Panc1 (cell line): Measurements from ENCODE around the gene UVSSA. TPM values are rescaled to one million over a fixed set of nuclear protein-coding genes. Genes with fewer than 3 reads are reported as not detected.

Source experiments
- ATAC-seq: fragments of 200-7000 bp; cut with Tn5 transposase; 2 replicates; pipeline ENCODE4 v1.9.1; 2020; ENCODE audit warnings: mild to moderate bottlenecking, moderate library complexity
- BruUV-seq: library from RNA; stranded (reverse); fragments of 400-500 nt; replicated peaks from 2 replicates; lab custom pipeline; 2021; lab: Mats Ljungman, UMichigan
- CTCF ChIA-PET: fragments of 300-600 bp; sonication (Branson Sonifier 250); formaldehyde crosslinking; loops from one replicate; lab custom pipeline; 2022; ENCODE audit warnings: antibody characterized with exemption; lab: Charles Lee
- POLR2A ChIA-PET: fragments of 300-600 bp; sonication (Branson Sonifier 250); formaldehyde crosslinking; loops from one replicate; lab custom pipeline; 2022; ENCODE audit warnings: antibody characterized with exemption; lab: Charles Lee
- DNase-seq: peaks from one replicate; pipeline ENCODE4 v3.0.0-alpha.2; 2010; ENCODE audit warnings: low read depth, low spot score
- H3K27ac ChIP-seq: 2 replicates; pipeline ENCODE4 v1.5.1; 2011; ENCODE audit warnings: mild to moderate bottlenecking, low read length, inconsistent platforms
- H3K27me3 ChIP-seq: fragments of 200-500 bp; sonication (Bioruptor generic); 2 replicates; pipeline ENCODE4 v1.6.0; 2014; ENCODE audit warnings: low read length, inconsistent platforms; ENCODE audit not compliant: control insufficient read depth, insufficient read depth
- H3K36me3 ChIP-seq: fragments of 200-500 bp; sonication (Bioruptor generic); 2 replicates; pipeline ENCODE4 v1.5.1; 2014; ENCODE audit warnings: inconsistent platforms, mild to moderate bottlenecking, low read length, moderate library complexity; ENCODE audit not compliant: control insufficient read depth, insufficient read depth
- H3K4me1 ChIP-seq: 2 replicates; pipeline ENCODE4 v1.5.1; 2011; ENCODE audit warnings: inconsistent platforms, mild to moderate bottlenecking, low read length, moderate library complexity; ENCODE audit not compliant: control insufficient read depth, insufficient read depth
- H3K4me3 ChIP-seq, 2 experiments: 2 replicates each; pipeline ENCODE4 v1.5.1; 2011 to 2012; ENCODE audit warnings: low read depth in 2 of 2, low read length in 2 of 2, mild to moderate bottlenecking in 2 of 2, inconsistent platforms in 1 of 2, moderate library complexity in 1 of 2
- H3K9me3 ChIP-seq: fragments of 200-500 bp; sonication (Bioruptor generic); 2 replicates; pipeline ENCODE4 v1.5.1; 2014; ENCODE audit warnings: low read depth, mild to moderate bottlenecking, inconsistent platforms, low read length, moderate library complexity; ENCODE audit not compliant: control insufficient read depth, insufficient read depth
- POLR2AphosphoS5 ChIP-seq: IDR thresholded peaks from 2 replicates; pipeline ENCODE4 v1.6.1; 2012; ENCODE audit warnings: mild to moderate bottlenecking, low read depth, low read length, moderate library complexity
- SIN3A ChIP-seq: IDR thresholded peaks from 2 replicates; pipeline ENCODE4 v1.6.1; 2012; ENCODE audit warnings: low read depth, mild to moderate bottlenecking, low read length, moderate library complexity, borderline replicate concordance; ENCODE audit not compliant: insufficient read depth
- TCF7L2 ChIP-seq: IDR thresholded peaks from 2 replicates; pipeline ENCODE4 v1.6.1; 2011; ENCODE audit warnings: mild to moderate bottlenecking, low read depth, low read length, inconsistent platforms
- in situ Hi-C: cut with HindIII; loops from 2 replicates; pipeline ENCODE4 v1.10.0; 2016; ENCODE audit warnings: low sequenced_read_pairs, low pct_unique_long_range_greater_than_20kb
- intact Hi-C: fragments of 100-400 bp; cut with micrococcal nuclease; formaldehyde crosslinking; loops from one replicate; pipeline ENCODE4 v1.10.0; 2022; ENCODE audit not compliant: unreplicated experiment
- total RNA-seq: library from RNA; stranded (reverse); gene quantifications from one replicate; pipeline ENCODE4 v1.2.1, GENCODE V29; 2021; ENCODE audit not compliant: unreplicated experiment
- TF ChIP-seq, protein P1 (sequence below): fragments of 450-650 bp; IDR thresholded peaks from 2 replicates; pipeline ENCODE4 v1.5.1; 2017; ENCODE audit warnings: mild to moderate bottlenecking
- TF ChIP-seq, protein P2 (sequence below), 2 experiments: IDR thresholded peaks; 2 replicates each; pipeline ENCODE4 v1.6.1; 2011 to 2012; ENCODE audit warnings: low read depth in 2 of 2, control low read depth in 1 of 2, low read length in 1 of 2, mild to moderate bottlenecking in 1 of 2, moderate library complexity in 1 of 2; ENCODE audit not compliant: insufficient read depth in 1 of 2

The UVSSA gene
- total RNA-seq, 1 experiment from 2014 or later: 23.4 TPM

DNA sequence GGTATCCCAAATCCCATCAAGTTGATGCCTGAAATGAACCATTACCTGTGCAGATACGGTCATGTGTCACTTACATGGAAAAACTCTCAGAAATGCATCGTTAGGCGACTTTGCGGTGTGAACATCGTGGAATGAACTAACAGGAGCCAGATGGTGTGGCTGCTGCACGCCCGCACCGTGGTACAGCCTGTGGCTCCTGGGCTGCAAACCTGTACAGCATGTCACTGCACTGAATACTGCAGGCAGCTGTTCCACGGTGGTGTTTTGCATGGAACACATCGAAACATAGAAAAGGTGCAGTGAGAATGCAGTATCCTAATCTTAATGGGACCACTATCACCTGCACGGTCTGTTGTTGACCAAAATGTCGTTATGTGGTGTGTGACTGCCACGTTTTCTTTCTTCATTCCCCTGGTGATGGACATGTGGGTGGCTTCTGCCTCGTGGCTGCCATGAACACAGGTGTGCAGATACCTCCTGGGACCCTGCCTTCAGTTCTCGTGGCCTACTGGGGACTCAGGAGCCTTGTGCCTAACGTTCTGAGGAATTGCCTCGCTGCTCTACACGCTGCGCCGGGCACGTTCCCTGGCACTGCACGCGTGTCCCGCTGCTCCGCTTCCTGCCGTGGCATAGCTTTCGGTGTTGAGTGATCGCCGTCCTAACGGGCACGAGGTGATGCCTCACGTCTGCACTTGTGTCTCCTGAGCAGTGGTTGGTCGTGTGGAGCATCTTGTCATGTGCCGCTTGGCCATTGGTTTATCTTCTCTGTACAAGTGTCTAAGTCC, 38.9 kb upstream of the UVSSA start:
- intact Hi-C loops (no loop called here), in situ Hi-C loops (no loop called here)
- Histone ChIP-seq H3K9me3 (no peaks in the 10 kb centered on the region), H3K27ac (no peak overlapping the region), H3K4me3 (no peak overlapping the region), H3K36me3 (no peaks in the 10 kb centered on the region), H3K4me1 (no peaks in the 10 kb centered on the region), H3K27me3 (no peaks in the 10 kb centered on the region)
- no peak for TF ChIP-seq SIN3A
- no peak for ATAC-seq
- ChIA-PET CTCF (no interaction called here), POLR2A (no interaction called here)
- BruUV-seq: no TSS peak
- no peak for DNase-seq

DNA sequence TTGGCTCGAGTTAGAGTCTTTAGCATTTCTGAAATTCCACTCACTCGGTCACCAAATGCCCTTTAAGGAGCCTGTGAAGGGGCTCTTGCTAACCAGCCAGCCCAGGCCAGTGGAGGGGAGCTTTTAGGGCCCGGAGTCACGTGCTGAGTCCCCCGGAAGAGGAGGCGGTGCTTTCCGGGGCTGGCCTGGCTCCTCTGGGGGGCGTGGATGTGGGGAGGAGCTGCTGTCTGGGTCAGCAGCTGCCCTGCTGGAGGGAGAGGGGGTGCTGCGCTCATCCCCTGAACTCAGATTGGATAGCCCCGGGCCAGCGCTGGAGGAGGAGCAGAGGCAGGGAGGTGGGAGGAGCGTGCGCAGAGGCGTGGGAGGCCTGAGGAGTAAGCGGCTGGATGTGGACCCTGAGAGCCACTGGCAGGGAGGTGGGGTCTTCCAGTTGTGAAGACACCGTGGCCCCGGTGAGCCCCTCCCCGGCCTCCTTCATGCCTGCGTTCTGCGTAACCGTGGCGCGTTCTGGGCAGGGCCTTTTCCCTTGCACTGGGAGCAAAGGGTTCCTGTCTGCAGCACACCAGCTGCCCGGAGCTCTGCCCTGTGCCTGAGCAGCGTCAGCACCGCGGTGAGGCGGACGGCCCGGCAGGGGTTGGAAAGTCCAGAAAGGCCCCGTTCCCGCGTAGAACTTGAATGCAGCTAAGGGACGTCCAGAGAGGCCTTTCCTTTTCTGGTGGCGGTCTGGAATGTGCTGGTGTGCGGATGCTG, 37.6 kb upstream of the UVSSA start:
- Histone ChIP-seq H3K9me3 (no peaks in the 10 kb centered on the region), H3K27ac (no peak overlapping the region), H3K4me1 (no peaks in the 10 kb centered on the region), H3K36me3 (no peaks in the 10 kb centered on the region), H3K27me3 (no peaks in the 10 kb centered on the region), H3K4me3 (peak overlapping the region in 1 of 2 experiments; percentile 5; a peak in 1 of 4 replicates)
- in situ Hi-C loops (no loop called here), intact Hi-C loops (no loop called here)
- BruUV-seq: no TSS peak
- DNase-seq (no peak), ATAC-seq (peak; percentile 46; the same call in 1 of the 2 replicates)
- ChIA-PET POLR2A (no interaction called here), CTCF (no interaction called here)
- TF ChIP-seq TCF7L2: no peak
- TF ChIP-seq, protein P1, sequence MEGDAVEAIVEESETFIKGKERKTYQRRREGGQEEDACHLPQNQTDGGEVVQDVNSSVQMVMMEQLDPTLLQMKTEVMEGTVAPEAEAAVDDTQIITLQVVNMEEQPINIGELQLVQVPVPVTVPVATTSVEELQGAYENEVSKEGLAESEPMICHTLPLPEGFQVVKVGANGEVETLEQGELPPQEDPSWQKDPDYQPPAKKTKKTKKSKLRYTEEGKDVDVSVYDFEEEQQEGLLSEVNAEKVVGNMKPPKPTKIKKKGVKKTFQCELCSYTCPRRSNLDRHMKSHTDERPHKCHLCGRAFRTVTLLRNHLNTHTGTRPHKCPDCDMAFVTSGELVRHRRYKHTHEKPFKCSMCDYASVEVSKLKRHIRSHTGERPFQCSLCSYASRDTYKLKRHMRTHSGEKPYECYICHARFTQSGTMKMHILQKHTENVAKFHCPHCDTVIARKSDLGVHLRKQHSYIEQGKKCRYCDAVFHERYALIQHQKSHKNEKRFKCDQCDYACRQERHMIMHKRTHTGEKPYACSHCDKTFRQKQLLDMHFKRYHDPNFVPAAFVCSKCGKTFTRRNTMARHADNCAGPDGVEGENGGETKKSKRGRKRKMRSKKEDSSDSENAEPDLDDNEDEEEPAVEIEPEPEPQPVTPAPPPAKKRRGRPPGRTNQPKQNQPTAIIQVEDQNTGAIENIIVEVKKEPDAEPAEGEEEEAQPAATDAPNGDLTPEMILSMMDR: no peak
- TF ChIP-seq, protein P2, sequence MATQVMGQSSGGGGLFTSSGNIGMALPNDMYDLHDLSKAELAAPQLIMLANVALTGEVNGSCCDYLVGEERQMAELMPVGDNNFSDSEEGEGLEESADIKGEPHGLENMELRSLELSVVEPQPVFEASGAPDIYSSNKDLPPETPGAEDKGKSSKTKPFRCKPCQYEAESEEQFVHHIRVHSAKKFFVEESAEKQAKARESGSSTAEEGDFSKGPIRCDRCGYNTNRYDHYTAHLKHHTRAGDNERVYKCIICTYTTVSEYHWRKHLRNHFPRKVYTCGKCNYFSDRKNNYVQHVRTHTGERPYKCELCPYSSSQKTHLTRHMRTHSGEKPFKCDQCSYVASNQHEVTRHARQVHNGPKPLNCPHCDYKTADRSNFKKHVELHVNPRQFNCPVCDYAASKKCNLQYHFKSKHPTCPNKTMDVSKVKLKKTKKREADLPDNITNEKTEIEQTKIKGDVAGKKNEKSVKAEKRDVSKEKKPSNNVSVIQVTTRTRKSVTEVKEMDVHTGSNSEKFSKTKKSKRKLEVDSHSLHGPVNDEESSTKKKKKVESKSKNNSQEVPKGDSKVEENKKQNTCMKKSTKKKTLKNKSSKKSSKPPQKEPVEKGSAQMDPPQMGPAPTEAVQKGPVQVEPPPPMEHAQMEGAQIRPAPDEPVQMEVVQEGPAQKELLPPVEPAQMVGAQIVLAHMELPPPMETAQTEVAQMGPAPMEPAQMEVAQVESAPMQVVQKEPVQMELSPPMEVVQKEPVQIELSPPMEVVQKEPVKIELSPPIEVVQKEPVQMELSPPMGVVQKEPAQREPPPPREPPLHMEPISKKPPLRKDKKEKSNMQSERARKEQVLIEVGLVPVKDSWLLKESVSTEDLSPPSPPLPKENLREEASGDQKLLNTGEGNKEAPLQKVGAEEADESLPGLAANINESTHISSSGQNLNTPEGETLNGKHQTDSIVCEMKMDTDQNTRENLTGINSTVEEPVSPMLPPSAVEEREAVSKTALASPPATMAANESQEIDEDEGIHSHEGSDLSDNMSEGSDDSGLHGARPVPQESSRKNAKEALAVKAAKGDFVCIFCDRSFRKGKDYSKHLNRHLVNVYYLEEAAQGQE (IDR thresholded peaks at IDR 0.05; ENCODE audit: insufficient read depth in 1 of 2, low read depth in 2 of 2, low read length in 1 of 2): no peak
- no peak for TF ChIP-seq SIN3A
- TF ChIP-seq POLR2AphosphoS5: no peak
